Measurements from ENCODE around the gene OPN3. TPM values are rescaled to one million over a fixed set of nuclear protein-coding genes. Genes with fewer than 3 reads are reported as not detected.

OPN3 gene
- total RNA-seq, 6 donors from 2014 or later, result 11.5 to 63.4 (median 30.2) TPM

DNA sequence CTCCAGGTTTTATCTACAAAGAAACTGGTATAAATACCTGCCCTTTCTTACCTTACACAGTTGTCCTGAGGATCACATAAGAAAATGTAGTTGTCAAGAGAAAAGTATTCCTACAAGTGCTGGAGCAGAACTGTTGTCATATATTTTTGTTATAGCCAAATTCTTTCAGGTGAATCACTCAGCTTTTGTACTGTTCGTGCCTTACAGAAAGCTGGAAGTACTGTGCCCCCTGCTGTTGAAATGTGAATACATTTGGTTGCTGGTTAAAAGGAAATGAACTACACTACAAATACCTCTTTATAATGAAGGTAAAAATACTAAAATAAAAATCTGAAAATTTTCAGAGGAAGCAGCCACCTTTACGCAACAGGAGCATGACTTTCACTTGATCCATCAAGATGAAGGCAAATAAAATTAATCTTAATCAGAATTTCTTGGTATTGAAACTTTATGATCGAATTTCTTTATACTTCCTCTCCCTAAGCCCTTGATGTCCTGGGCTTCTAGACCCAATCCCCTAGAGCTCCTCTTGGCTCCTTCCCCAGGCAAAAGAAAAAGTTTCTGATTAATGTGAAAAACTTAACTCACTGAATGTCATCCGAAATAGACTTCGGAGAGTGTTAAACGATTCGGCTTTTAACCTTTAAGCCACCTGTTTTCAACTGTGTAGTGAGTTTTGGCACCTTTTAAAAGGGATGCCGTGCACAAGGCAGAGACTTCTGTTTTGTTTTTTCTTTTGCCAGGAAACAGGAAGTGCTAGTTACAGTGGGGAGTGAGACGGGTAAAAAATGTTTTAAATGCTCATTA lies 12.5 kb downstream of the OPN3 start:
- TF ChIP-seq, protein P1, sequence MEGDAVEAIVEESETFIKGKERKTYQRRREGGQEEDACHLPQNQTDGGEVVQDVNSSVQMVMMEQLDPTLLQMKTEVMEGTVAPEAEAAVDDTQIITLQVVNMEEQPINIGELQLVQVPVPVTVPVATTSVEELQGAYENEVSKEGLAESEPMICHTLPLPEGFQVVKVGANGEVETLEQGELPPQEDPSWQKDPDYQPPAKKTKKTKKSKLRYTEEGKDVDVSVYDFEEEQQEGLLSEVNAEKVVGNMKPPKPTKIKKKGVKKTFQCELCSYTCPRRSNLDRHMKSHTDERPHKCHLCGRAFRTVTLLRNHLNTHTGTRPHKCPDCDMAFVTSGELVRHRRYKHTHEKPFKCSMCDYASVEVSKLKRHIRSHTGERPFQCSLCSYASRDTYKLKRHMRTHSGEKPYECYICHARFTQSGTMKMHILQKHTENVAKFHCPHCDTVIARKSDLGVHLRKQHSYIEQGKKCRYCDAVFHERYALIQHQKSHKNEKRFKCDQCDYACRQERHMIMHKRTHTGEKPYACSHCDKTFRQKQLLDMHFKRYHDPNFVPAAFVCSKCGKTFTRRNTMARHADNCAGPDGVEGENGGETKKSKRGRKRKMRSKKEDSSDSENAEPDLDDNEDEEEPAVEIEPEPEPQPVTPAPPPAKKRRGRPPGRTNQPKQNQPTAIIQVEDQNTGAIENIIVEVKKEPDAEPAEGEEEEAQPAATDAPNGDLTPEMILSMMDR (IDR thresholded peaks at IDR 0.05), result peak in 5 of 6 experiments; percentile 28 to 59 (median 49)
- no peak for TF ChIP-seq EP300 (IDR thresholded peaks at IDR 0.05)
- no peak for TF ChIP-seq POLR2AphosphoS5 (IDR thresholded peaks at IDR 0.05)
- Histone ChIP-seq H3K9me3 (no peaks in the 10 kb centered on the region), H3K4me3 (no peak overlapping the region), H3K4me1 (no peaks in the 10 kb centered on the region), H3K27me3 (no peaks in the 10 kb centered on the region), H3K27ac (peak overlapping the region in 1 of 4 donors; percentile 46), H3K36me3 (no peaks in the 10 kb centered on the region)
- peak in 1 of 2 donors; percentile 63 for ATAC-seq (ENCODE audit: low FRiP score in 2 of 2)
- no peak for DNase-seq
- WGBS, 2 donors, result 53 to 55% methylated on average over 9 of the region's 9 CpGs

DNA sequence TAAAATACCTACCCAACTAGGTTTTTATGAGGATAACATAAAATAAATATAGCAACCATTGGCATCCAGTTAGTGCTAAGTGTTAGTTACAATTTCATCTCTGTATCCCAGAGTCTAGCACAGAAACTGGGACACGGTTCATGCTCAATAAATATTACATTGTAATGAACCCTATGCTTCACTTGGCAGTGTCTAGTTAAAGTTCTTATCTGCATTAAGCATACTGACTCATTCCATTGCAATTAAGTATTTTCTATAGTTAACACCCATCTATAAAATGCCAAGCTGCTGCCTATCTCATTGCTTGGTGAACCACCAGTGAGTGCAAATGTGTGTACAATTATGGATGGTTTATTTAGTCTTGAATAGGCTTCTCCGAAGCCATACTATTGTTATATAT lies 15.2 kb downstream of the OPN3 start:
- ATAC-seq (ENCODE audit: low FRiP score in 2 of 2) (no peak), DNase-seq (no peak)
- no peak overlapping the region for H3K27ac ChIP-seq
- 90 to 96% methylated on average over 2 of the region's 2 CpGs for WGBS, 2 donors
- H3K4me1 ChIP-seq, result no peaks in the 10 kb centered on the region
- TF ChIP-seq EP300 (IDR thresholded peaks at IDR 0.05), result no peak
- TF ChIP-seq, protein P1 (IDR thresholded peaks at IDR 0.05), result no peak
- no peak for TF ChIP-seq POLR2AphosphoS5 (IDR thresholded peaks at IDR 0.05)
- TF ChIP-seq POLR2A (IDR thresholded peaks at IDR 0.05), result no peak
- H3K4me3 ChIP-seq, result no peak overlapping the region
- H3K36me3 ChIP-seq, result no peaks in the 10 kb centered on the region
- no peaks in the 10 kb centered on the region for H3K9me3 ChIP-seq
- H3K27me3 ChIP-seq, result no peaks in the 10 kb centered on the region

DNA sequence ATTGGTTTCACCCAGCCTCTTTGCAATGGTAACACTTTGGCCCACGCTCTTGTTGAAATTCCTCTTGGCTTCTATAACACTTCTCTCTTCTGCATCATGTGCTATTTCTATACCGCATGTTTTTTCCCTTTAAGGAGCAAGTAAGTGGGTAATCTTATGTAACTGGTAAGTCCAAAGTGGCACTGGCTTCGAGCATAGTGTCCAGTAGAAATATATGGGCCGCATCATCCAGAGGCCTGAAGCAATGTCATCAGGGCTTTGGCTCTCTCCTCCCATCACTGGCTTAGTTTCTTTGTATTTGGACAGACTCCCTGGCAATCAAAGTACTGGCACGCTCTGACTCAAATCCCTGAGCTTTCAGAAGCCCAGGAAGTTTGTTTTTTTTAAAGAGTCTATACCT lies 17.5 kb downstream of the OPN3 start:
- Histone ChIP-seq H3K4me1 (no peaks in the 10 kb centered on the region), H3K36me3 (no peaks in the 10 kb centered on the region), H3K27ac (no peak overlapping the region), H3K27me3 (no peaks in the 10 kb centered on the region), H3K4me3 (no peak overlapping the region), H3K9me3 (no peaks in the 10 kb centered on the region)
- DNase-seq (no peak), ATAC-seq (ENCODE audit: low FRiP score in 2 of 2) (peak in 1 of 2 donors; percentile 59)
- 74 to 82% methylated on average over 5 of the region's 5 CpGs for WGBS, 2 donors
- no peak for TF ChIP-seq POLR2AphosphoS5 (IDR thresholded peaks at IDR 0.05)
- TF ChIP-seq, protein P1 (IDR thresholded peaks at IDR 0.05), result no peak

DNA sequence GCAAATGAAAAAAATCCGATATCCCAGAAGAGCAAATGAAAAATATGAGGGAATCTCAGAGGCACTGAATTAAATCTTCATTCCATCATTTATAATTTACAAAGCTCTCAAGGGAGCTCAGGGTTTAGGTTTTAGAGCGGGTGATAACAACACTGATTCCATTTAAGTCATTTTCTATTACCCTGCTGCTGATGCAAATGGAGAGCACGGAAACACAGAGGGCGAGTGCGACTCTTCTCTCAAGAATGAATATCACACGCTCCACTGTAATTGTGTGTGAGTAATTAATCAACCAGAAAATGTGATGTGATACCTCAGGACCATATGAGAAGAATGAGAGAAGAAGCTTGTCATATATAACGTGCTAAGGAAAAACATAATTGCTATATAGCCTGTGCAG lies 22.7 kb downstream of the OPN3 start:
- DNase-seq (no peak), ATAC-seq (ENCODE audit: low FRiP score in 2 of 2) (no peak)
- TF ChIP-seq, protein P1 (IDR thresholded peaks at IDR 0.05), result no peak
- TF ChIP-seq POLR2A (IDR thresholded peaks at IDR 0.05), result no peak
- no peak for TF ChIP-seq POLR2AphosphoS5 (IDR thresholded peaks at IDR 0.05)
- no peak for TF ChIP-seq EP300 (IDR thresholded peaks at IDR 0.05)
- Histone ChIP-seq H3K9me3 (no peaks in the 10 kb centered on the region), H3K36me3 (no peaks in the 10 kb centered on the region), H3K27me3 (no peaks in the 10 kb centered on the region), H3K27ac (no peak overlapping the region), H3K4me1 (no peaks in the 10 kb centered on the region), H3K4me3 (no peak overlapping the region)
- 91 to 94% methylated on average over 7 of the region's 7 CpGs for WGBS, 2 donors

Measured in upper lobe of left lung (tissue), 6 donors.